ENCODE measurements around the gene TXNDC12.
A peak's percentile ranks its signal among the peaks of the same experiment; 100 is the strongest.

TXNDC12 gene

GRCh38 chr1:52033190-52034049 is 21.6 kb downstream of the TXNDC12 start, which contains the start of gene KTI12 (continued):
- TF ChIP-seq ZNF692 (tag by site-specific recombination; IDR thresholded peaks at IDR 0.05) (peak; percentile 26; the same call in 1 of the 2 replicates), PBX3 (CRISPR knock-in tag; IDR thresholded peaks at IDR 0.05) (peak; percentile 54), ZBTB48 (tag by site-specific recombination; IDR thresholded peaks at IDR 0.05) (peak; percentile 69), YY2 (tag by site-specific recombination; IDR thresholded peaks at IDR 0.05) (peak; percentile 94), ZNF76 (tag by site-specific recombination; IDR thresholded peaks at IDR 0.05; ENCODE audit: borderline replicate concordance, low read depth) (peak; percentile 82), WT1 (tag by site-specific recombination; IDR thresholded peaks at IDR 0.05) (peak; percentile 41; the same call in 1 of the 2 replicates), ZNF324 (tag by site-specific recombination; IDR thresholded peaks at IDR 0.05) (peak; percentile 74; the same call in 1 of the 2 replicates), ZNF596 (tag by site-specific recombination; IDR thresholded peaks at IDR 0.05) (no peak), SETDB1 (IDR thresholded peaks at IDR 0.05; ENCODE audit: insufficient read length, low read length) (no peak), ZBTB26 (tag by site-specific recombination; optimal IDR thresholded peaks at IDR 0.05) (peak; percentile 99), ZNF248 (tag by site-specific recombination; IDR thresholded peaks at IDR 0.05) (no peak), ZBTB11 (tag by site-specific recombination; conservative IDR thresholded peaks at IDR 0.05; ENCODE audit: low read depth) (peak; percentile 93), ZNF549 (tag by site-specific recombination; IDR thresholded peaks at IDR 0.05) (no peak), ZNF157 (tag by site-specific recombination; IDR thresholded peaks at IDR 0.05) (no peak), ZNF600 (tag by site-specific recombination; IDR thresholded peaks at IDR 0.05) (peak; percentile 74), MYNN (tag by site-specific recombination; IDR thresholded peaks at IDR 0.05; ENCODE audit: borderline replicate concordance) (peak; percentile 97), ZNF239 (tag by site-specific recombination; IDR thresholded peaks at IDR 0.05) (0 out of 2 replicates have a peak, but pooled peaks have one; percentile 67), ZNF335 (tag by site-specific recombination; conservative IDR thresholded peaks at IDR 0.05) (peak; percentile 89), ZBTB17 (tag by site-specific recombination; IDR thresholded peaks at IDR 0.05) (peak; percentile 90), REPIN1 (tag by site-specific recombination; IDR thresholded peaks at IDR 0.05; ENCODE audit: low read depth) (peak; percentile 81; the same call in 1 of the 2 replicates), ZSCAN30 (tag by site-specific recombination; IDR thresholded peaks at IDR 0.05) (no peak), ZNF837 (tag by site-specific recombination; IDR thresholded peaks at IDR 0.05) (no peak), ZNF202 (tag by site-specific recombination; IDR thresholded peaks at IDR 0.05; ENCODE audit: borderline replicate concordance) (no peak), ZNF544 (tag by site-specific recombination; IDR thresholded peaks at IDR 0.05) (no peak), ZNF580 (tag by site-specific recombination; IDR thresholded peaks at IDR 0.05) (peak; percentile 86), ZNF488 (tag by site-specific recombination; IDR thresholded peaks at IDR 0.05) (no peak), KLF7 (tag by site-specific recombination; IDR thresholded peaks at IDR 0.05; ENCODE audit: borderline replicate concordance) (no peak), ZNF2 (tag by site-specific recombination; IDR thresholded peaks at IDR 0.05) (peak; percentile 77; the same call in 1 of the 2 replicates), INSM2 (tag by site-specific recombination; IDR thresholded peaks at IDR 0.05) (peak; percentile 44; the same call in 1 of the 2 replicates)
